HG03442 (cell line): Measurements from ENCODE around the gene IRS1.

Experiments used
- ATAC-seq: cut with Tn5 transposase; IDR thresholded peaks from one replicate; pipeline ENCODE4 v1.9.1; 2021; ENCODE audit warnings: mild to moderate bottlenecking, moderate library complexity; ENCODE audit not compliant: unreplicated experiment

The IRS1 gene

GRCh38 chr2:226758921-226759640, 40.5 kb downstream of the IRS1 start:
- no peak for ATAC-seq

- ATAC-seq = no peak
These were observed 43.5 kb downstream of the IRS1 start for GRCh38 chr2:226756131-226756530.

DNA sequence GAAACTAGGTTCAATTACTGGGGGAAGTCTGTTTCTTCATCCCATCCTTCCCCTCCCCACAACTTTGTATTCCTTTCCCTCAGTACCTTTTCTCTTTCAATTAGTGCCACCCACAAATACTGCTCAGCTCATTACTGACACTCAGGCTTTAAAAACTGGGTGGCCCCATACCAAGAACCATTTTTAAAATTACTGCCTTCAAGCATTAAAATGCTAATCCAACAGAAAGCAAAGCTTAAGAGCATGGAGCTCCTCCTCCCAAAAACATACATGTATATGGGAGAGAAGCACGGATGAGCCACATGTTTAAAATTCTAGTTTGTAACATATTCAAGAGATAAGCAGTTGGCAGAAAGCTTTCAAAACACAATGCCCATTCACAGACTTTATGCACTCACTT, 44.0 kb downstream of the IRS1 start:
- ATAC-seq = no peak

DNA sequence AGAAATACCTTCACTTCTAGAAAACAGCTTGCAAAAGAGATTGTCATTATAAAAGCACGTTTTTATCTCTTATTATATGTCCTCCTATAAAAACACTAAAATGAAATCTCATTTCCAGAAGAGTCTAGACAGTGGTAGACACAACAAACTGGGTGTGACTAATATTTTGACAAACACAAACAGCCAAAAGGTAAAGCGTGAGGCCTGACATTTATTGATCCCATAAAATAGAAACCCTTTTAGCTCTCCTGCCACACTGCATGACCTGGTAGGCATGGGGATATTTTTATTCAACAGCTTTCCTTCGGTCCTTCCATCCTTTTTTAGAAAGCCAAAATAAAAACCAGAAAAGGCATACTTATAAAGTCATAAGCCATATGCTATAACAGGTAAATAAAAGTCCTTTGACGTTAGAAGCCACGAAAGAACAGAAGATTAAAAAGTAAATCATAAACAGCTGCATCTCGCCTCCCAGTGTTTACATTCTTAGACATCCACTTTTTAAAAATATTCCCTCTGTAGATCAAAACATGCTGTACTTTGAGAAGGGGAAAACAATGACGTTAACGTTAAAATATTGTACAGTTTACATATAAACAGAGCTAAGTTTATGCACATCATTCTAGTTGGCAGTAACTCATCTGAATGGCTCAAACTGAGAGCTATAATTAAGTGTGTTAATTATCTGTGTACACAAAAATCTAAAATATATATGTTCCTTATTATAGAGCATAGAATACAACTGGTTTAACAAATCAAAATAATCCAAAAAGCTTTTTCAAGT, 44.6 kb downstream of the IRS1 start:
- ATAC-seq = no peak

DNA sequence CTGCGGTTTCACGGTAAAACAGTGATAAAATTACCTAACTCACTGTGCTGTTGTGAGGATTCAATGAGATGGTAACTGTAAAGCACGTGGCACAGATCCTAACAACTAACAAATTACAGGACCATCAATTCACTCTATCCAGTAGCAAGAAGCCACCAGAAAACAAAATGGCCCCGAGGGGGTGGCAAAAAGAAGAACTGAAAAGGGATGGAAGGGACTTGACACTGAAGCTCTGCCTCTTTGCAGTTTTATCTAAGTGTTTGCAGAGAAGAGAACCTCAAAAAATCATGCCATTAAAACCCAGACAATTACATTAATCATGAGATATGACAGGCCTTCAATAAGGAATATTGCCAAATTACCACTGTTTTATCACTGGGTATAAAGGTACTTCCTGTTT, 46.7 kb downstream of the IRS1 start:
- no peak for ATAC-seq

DNA sequence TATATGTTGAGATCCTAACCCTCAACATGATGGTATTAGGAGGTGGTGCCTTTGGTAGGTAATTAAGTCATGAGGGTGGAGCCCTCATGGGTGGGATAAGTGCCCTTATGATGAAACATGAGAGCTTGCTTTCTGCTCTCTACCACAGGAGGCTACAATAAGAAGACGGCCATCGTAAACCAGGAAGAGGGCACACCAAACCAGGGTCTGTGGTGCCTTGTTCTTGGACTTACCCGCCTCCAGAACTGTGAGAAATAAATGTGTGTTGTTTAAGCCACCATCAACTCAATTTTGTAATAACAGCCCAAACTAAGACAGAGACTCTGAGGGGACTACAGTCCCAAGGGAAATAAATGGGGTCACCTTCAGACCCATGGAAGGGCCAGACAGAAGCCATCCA, 52.3 kb downstream of the IRS1 start:
- ATAC-seq = no peak

GRCh38 chr2:226746196-226746800, 53.3 kb downstream of the IRS1 start:
- ATAC-seq = no peak

- no peak for ATAC-seq
These were observed 55.7 kb downstream of the IRS1 start for GRCh38 chr2:226743915-226744314.

DNA sequence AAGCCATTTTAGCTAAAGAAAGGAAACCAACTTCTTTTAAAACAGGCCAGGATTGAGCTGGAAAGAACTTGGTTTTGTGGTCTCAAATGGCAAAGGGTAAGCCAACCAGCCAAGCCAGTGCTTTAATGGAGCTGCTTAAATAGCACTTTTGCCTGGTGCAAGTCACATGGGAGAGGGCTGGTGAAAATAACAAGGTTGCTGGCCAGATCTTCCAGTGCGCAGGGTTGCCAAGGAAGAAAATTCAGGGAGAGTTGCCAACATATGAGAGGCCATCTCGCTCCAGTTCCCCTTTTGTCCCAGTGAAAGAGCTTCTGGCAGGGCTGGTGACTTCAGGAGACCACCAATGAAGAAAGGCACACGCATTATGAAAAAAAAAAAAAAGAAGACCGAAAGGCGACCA, 57.3 kb downstream of the IRS1 start:
- ATAC-seq = no peak

DNA sequence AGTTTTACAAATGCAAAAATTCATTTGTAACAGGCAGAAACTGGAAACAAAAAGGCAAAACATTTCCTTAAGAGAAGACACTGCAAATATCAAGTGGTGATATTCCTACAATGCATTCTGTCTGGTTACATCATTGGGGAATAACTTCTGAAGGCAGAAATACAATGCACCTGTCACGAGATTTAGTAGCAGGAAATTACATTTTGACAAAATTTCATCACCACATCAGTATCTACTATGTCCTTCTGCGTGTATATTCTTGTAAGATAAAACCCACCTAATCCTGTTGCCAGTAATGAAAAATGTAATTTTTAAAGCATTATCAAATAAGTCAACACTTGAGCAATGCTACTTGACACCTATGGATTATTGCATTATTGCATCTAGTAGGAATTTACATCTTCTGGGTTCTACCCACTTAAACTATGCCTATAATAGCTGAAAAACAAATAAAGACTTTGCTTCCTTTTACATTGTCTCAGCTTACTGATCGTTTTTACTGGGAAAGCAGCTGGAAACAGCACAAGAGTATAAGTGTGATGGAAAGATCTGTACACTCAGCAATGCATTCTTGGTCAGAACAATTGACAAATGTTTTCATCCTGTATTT, 59.5 kb downstream of the IRS1 start:
- no peak for ATAC-seq

GRCh38 chr2:226739545-226740030, 60.0 kb downstream of the IRS1 start:
- ATAC-seq = no peak

- ATAC-seq = no peak
These were observed 60.6 kb downstream of the IRS1 start for GRCh38 chr2:226738821-226739544.

- no peak for ATAC-seq
These were observed 61.3 kb downstream of the IRS1 start for GRCh38 chr2:226738191-226738820.

- no peak for ATAC-seq
These were observed 63.2 kb downstream of the IRS1 start for GRCh38 chr2:226736382-226736781.

DNA sequence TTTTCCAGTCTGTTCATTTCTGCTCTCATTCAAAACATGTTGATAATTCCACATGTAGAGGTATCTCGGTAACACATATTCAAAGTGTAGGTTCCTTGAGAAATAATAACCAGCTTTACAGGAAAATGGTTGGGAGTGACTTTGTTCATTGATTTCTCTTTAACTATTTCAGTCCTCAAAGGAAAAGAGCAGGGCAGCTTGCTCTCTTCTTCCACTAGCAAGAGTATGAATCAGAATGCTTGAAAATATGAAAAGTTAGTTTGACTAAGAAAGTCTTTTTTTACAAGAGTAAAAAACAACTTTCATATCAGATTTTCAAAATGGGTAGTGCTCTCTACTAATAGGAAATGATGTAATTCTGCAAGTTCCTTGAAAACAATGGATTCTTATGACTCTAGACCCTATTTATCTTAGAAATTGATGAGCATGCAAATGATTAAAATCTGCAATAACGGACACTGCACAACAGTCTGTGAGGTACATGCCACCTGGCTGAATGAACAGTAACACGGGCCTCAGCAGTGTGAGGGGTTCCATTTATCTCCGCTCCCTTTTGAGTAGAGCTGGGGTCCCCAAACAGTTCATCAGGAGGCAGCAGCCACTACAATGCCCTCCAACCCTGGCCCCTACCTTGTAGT, 65.6 kb downstream of the IRS1 start:
- no peak for ATAC-seq

GRCh38 chr2:226733189-226733858, 66.3 kb downstream of the IRS1 start:
- no peak for ATAC-seq

GRCh38 chr2:226732478-226733188, 67.0 kb downstream of the IRS1 start:
- no peak for ATAC-seq

GRCh38 chr2:226730481-226730880, 69.1 kb downstream of the IRS1 start:
- ATAC-seq = no peak

GRCh38 chr2:226728996-226729395, 70.6 kb downstream of the IRS1 start:
- ATAC-seq = no peak
